ENCODE measurements around the gene HMCN2.
A peak's percentile ranks its signal among the peaks of the same experiment; 100 is the strongest.

HMCN2 gene

GRCh38 chr9:130290291-130291181 is 25.0 kb downstream of the HMCN2 start:
- no peak for DNase-seq

DNA sequence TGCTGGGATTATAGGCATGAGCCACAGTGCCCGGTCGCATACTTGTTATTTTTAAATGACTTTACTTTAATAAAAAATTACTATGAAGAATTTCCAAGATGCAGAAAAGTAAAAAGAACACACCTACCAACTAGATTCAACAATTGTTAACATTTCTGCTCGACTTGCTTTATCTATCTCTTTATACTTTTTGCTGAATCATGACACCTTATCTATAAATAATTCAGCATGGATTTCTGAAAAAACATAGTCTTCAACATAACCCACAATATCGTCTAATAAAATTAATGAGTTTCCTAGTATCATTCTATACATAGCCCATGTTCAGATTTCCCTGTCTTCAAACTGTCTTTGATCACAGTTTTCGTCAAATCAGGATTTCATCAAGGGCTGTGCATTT is 25.9 kb downstream of the HMCN2 start:
- no peak for DNase-seq

- no peak for DNase-seq
These were observed 26.5 kb downstream of the HMCN2 start for GRCh38 chr9:130292106-130292505.

- DNase-seq, result no peak
These were observed 29.1 kb downstream of the HMCN2 start for GRCh38 chr9:130294664-130295063.

DNA sequence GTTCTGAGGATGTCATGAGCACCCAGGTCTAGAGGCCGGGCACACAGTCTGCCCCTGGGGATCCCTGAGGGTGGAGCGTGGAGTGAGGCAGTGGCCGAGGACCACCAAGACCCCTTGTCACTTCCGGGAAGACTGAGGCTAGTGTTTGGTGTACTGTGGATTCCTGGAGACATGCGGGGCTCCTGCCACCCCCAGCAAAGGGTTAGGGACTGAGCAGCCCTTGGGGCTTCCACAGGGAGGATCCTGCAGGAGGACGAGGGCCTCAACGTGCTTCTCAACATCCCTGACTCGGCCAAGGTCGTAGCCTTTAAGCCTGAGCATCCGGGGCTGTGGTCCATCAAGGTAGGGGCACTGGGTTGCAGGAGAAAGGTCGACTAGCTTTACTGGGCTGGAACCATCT is 29.9 kb downstream of the HMCN2 start:
- DNase-seq, result no peak

- DNase-seq, result no peak
These were observed 30.6 kb downstream of the HMCN2 start for GRCh38 chr9:130295945-130296782.

- DNase-seq, result no peak
These were observed 31.2 kb downstream of the HMCN2 start for GRCh38 chr9:130296783-130297055.

GRCh38 chr9:130297371-130297770 is 31.8 kb downstream of the HMCN2 start:
- DNase-seq, result no peak

GRCh38 chr9:130298662-130299279 is 33.2 kb downstream of the HMCN2 start:
- peak; percentile 81 for DNase-seq

DNA sequence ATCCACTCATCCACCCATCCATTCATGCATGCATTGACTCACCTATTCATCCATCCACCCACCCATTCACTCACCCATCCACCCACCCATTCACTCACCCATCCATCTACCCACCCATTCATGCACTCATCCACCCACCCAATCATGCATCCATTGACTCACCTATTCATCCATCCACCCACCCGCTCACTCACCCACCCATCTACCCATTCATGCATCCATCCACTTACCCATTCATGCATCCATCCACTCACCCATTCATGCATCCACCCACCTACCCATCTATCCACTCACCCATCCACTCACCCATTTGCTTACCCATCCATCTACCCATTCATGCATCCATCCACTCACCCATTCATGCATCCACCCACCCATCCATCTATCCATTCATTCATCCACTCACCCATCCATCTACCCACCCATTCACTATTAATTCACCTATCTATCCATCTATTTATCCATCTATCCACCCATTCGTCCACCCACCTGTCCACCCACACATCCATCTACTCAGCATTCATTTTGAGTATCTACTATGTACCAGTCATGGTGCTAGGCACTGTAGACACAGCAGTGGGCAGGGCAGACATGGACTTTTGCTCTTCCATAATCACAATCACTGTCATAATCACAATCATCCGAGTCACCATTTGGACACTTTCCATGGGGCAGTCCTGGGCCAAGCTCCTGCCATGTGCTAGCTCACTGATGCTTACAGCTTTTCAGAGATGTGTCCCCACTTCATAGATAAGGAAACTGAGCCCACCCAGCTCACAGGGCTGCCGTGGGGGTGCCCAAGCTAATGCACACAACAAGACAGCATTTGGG is 34.4 kb downstream of the HMCN2 start:
- DNase-seq, result no peak

GRCh38 chr9:130300739-130301138 is 35.2 kb downstream of the HMCN2 start:
- no peak for DNase-seq

GRCh38 chr9:130301483-130302286 is 36.1 kb downstream of the HMCN2 start:
- DNase-seq, result no peak

DNA sequence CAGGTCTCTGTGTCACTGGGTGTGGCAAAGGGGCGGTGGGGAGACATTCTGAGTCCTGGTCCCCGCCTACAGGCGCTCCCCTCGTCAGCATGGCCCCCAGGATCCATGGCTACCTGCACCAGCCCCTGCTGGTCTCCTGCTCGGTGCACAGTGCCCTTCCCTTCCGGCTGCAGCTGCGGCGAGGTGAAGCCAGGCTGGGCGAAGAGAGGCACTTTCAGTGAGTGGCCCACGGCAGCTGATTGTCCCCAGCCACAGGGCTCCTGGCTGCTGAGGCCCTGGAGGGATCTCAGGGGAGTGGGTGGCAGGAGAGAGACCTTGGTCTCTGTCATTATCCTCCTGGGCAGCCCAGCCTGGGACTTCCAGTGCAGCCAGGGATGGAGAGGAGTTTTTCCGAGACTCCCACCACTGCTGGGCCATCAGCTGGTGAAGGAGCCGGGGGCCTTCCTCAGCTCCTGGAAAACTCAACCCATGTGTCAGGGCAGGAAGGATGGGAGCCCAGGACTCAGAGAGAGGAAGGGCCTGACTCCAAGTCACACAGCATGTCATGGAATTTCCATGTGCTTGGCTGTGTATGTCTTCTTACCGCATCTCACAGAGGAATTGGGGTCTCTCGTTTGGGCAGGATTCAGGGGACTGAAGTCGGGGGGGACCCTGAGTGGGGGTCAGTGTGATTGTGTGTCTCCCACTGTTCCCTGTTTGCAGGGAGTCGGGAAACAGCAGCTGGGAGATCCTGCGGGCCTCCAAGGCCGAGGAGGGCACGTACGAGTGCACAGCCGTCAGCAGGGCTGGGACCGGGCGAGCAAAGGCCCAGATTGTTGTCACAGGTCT is 37.4 kb downstream of the HMCN2 start:
- no peak for DNase-seq

GRCh38 chr9:130303613-130304055 is 38.1 kb downstream of the HMCN2 start:
- DNase-seq, result no peak

DNA sequence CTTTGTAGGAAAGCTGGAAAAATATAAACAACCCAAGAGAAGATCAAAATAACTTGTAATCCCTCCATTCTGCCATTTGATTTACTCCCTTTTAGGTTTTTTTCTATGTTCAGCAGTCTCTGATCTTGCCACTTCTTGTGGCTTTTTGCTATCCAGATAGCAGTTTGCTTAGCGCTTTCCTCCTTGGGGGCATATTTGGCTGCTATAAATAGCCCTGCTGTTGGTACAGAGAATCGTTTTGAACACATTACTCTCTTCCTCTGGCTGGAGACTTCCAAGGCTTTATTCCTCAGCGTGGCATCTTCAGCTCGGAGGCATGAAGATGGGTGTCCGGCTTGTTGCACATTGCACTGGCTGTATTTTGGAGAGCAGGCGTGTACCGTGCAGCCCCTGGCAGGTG is 38.6 kb downstream of the HMCN2 start:
- no peak for DNase-seq

DNA sequence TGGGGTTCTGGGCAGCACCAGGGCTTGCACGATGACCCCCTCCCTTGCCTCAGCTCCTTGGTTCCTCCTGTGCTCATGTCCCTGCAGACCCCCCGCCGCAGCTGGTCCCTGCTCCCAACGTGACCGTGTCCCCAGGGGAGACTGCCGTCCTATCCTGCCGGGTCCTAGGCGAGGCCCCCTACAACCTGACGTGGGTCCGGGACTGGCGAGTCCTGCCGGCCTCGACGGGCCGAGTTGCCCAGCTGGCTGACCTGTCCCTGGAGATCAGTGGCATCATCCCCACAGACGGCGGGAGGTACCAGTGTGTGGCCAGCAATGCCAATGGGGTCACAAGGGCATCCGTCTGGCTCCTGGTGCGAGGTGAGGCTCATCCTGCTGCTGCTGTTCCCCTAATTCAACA is 39.1 kb downstream of the HMCN2 start:
- DNase-seq, result no peak

GRCh38 chr9:130305381-130305780 is 39.8 kb downstream of the HMCN2 start:
- DNase-seq, result no peak

DNA sequence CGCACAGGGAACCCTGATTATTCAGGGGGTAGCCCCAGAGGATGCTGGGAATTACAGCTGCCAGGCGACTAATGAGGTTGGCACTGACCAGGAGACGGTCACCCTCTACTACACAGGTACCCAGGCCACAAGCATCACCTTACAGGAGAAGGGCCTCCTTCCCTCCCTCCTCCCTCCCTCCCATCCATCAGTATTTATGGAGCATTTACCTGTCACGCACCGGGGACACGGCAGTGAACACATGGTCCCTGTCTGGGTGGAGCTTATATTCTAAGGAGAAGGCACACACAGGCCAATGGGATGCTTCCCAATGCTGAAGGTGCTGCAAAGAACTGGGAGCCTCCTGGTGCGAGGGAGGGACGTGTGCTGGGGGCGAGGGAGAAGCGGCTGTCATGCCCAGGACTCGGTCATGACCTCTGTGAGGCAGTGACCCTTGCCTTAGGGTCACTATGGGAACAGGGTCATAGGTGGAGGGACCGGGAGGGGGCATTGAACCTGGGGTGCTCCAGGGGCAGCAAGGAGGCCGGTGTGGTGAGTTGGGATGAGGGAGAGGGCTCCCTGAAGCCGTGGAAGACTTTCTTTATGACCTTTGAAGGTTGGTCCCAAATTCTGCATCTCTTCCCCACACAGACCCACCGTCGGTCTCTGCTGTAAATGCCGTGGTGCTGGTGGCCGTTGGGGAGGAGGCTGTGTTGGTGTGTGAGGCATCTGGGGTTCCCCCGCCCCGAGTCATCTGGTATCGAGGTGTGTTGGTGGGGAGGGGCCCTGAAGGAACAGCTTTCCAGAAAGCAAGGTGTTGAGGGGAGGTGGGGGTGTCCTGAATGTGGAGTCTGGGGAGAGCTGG is 41.5 kb downstream of the HMCN2 start:
- no peak for DNase-seq

- no peak for DNase-seq
These were observed 42.0 kb downstream of the HMCN2 start for GRCh38 chr9:130307667-130307943.

GRCh38 chr9:130308081-130308571 is 42.6 kb downstream of the HMCN2 start:
- no peak for DNase-seq

All from islet precursor cell (in vitro differentiated cells).